Measurements from ENCODE around the gene NET1. TPM values are rescaled to one million over a fixed set of nuclear protein-coding genes. Genes with fewer than 3 reads are reported as not detected.

The NET1 gene
- total RNA-seq, 1 donor from 2014 or later: 11.3 TPM

DNA sequence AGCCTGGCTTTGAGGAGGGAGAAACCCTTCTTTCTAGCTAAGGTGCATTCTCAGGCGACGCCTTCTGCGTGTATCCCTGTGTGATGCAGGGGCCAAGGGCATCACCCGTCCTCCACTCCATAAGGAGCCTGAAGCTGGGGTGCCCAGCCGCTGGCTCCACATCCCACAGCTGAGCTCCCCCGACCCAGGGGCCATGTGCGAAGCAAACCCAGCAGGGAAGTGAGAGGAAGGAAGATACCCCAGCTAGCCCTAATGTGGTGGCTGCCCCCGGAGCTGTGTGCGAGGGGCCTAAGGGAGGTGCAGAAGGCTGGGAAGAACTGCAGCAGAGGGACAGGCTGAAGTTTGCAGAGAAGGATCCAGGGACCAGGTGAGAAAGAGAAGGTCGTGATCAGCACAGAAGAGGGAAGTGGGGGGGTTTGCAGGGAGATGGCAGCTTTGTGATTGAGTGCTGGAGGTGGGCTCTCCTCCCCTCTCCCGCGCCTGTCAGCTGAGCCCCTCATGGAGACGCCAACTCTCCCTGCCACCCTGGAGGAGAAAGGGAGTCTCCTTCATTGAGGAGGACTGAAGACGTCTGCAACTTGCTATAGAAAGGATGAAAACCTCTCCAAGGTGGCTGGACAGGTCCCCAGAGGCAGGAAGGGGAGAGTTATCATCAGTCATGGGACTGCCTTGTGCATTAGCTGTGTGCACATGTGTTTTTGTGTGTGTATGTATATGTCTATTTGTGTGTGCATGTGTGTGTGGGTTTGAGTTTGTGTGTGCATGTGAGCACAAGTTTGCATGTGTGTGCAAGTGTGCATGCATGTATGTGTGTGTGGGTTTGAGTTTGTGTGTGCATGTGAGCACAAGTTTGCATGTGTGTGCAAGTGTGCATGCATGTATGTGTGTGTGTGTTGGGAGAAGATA lies 90.5 kb downstream of the NET1 start:
- H3K4me3 Mint-ChIP-seq (ENCODE audit: unreplicated experiment): no peak overlapping the region
- H3K27me3 Mint-ChIP-seq (ENCODE audit: unreplicated experiment): peaks cover 40% of the 10 kb centered on the region
- TF ChIP-seq, protein P1, sequence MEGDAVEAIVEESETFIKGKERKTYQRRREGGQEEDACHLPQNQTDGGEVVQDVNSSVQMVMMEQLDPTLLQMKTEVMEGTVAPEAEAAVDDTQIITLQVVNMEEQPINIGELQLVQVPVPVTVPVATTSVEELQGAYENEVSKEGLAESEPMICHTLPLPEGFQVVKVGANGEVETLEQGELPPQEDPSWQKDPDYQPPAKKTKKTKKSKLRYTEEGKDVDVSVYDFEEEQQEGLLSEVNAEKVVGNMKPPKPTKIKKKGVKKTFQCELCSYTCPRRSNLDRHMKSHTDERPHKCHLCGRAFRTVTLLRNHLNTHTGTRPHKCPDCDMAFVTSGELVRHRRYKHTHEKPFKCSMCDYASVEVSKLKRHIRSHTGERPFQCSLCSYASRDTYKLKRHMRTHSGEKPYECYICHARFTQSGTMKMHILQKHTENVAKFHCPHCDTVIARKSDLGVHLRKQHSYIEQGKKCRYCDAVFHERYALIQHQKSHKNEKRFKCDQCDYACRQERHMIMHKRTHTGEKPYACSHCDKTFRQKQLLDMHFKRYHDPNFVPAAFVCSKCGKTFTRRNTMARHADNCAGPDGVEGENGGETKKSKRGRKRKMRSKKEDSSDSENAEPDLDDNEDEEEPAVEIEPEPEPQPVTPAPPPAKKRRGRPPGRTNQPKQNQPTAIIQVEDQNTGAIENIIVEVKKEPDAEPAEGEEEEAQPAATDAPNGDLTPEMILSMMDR (IDR thresholded peaks at IDR 0.05): no peak
- H3K4me1 Mint-ChIP-seq (ENCODE audit: unreplicated experiment): peaks cover 2% of the 10 kb centered on the region
- DNase-seq (ENCODE audit: extremely low spot score, unreplicated experiment): no peak
- H3K36me3 Mint-ChIP-seq (ENCODE audit: unreplicated experiment): no peaks in the 10 kb centered on the region
- H3K9me3 Mint-ChIP-seq (ENCODE audit: unreplicated experiment): no peaks in the 10 kb centered on the region
- H3K27ac Mint-ChIP-seq (ENCODE audit: unreplicated experiment): no peak overlapping the region

DNA sequence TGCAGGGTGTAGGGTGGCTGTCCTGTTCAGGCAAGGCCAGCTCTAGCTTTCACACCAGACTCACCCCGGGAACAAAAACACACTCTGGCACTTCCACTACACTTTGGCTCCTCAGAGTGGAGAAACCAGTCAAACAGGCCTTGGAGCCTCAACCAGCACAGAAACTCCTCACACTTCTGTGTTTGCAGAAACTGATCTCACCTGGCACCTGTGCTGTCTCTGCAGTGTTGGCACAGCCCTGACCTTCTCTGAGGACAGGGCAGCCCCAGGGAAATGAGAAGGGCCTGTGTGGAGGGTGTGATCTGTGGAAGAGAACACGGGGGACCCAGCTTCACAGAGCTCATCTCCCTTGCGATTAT lies 91.1 kb downstream of the NET1 start:
- TF ChIP-seq, protein P1 (IDR thresholded peaks at IDR 0.05): no peak
- H3K27ac Mint-ChIP-seq (ENCODE audit: unreplicated experiment): no peak overlapping the region
- H3K9me3 Mint-ChIP-seq (ENCODE audit: unreplicated experiment): no peaks in the 10 kb centered on the region
- no peak for DNase-seq (ENCODE audit: extremely low spot score, unreplicated experiment)
- peaks cover 2% of the 10 kb centered on the region for H3K4me1 Mint-ChIP-seq (ENCODE audit: unreplicated experiment)
- no peak overlapping the region for H3K4me3 Mint-ChIP-seq (ENCODE audit: unreplicated experiment)
- no peaks in the 10 kb centered on the region for H3K36me3 Mint-ChIP-seq (ENCODE audit: unreplicated experiment)
- peaks cover 40% of the 10 kb centered on the region for H3K27me3 Mint-ChIP-seq (ENCODE audit: unreplicated experiment)

DNA sequence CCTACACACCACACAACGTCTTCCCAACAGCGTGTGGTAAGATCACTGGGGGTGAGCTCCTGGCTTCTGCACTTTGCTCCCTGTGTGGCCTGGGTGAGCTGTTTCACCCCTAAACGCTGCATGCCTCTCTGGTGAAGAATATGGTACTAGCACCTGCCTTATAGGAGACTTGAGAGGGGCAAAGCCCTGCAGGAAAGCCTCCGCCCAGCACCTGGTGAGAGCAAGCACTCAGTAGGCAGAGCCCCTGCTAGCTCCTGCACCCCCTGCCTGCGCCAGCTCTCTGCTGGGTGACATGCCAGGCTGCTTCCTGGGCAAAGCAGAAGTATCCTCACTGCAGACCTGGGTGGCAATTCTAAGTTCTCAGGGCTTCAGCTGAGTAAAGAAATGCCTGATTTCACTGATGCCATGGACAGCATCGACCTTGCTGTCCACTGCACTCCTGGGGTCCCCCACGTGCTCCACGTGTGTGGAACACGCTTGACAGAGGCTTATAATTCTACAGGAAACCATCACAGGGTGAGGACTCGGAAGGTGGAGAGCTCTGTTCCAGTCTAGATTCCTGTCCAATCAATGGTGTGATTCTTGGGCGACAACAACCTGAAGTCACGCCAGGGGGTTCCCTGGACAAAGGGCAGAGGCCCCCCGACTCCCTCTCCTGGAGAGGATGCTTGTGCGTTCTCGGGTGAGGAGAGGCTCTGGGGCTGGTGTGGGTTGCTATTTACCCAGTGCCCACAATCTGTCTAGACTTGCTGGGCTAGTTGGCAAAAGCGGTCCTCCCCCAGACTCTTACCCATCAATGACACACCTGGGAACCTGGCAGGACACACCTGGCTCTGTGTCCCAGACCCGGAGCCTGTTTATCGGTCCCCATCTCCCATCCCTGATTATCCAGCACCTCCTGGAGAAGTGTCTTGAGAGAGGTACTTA lies 92.1 kb downstream of the NET1 start:
- Mint-ChIP-seq H3K27ac (ENCODE audit: unreplicated experiment) (no peak overlapping the region), H3K4me1 (ENCODE audit: unreplicated experiment) (peaks cover 1% of the 10 kb centered on the region)

DNA sequence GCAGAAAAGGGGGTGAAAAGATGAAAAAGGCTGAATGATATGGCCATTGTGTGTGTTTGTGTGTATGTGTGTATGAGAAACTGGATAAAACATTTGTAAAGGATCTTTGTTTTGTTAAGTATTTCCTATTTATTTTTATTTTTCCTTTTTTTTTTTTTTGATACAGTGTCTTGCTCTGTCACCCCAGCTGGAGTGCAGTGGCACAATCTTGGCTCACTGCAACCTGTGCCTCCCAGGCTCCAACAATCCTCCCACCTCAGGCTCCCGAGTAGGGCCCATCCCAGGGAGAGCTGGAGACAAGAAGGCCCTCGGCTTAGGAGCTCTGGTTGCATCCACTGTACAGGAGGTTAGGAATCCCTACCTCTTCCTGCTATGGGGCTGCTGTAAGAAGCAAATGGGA lies 93.9 kb downstream of the NET1 start:
- Mint-ChIP-seq H3K27ac (ENCODE audit: unreplicated experiment) (no peak overlapping the region), H3K4me3 (ENCODE audit: unreplicated experiment) (no peak overlapping the region), H3K36me3 (ENCODE audit: unreplicated experiment) (no peaks in the 10 kb centered on the region), H3K4me1 (ENCODE audit: unreplicated experiment) (no peaks in the 10 kb centered on the region), H3K9me3 (ENCODE audit: unreplicated experiment) (no peaks in the 10 kb centered on the region), H3K27me3 (ENCODE audit: unreplicated experiment) (peaks cover 26% of the 10 kb centered on the region)
- DNase-seq (ENCODE audit: extremely low spot score, unreplicated experiment): no peak
- TF ChIP-seq, protein P1 (IDR thresholded peaks at IDR 0.05): no peak

More for the DNA sequence above, 92.1 kb downstream of the NET1 start:
- TF ChIP-seq, protein P1 (IDR thresholded peaks at IDR 0.05): no peak
- Mint-ChIP-seq H3K36me3 (ENCODE audit: unreplicated experiment) (no peaks in the 10 kb centered on the region), H3K4me3 (ENCODE audit: unreplicated experiment) (no peak overlapping the region), H3K27me3 (ENCODE audit: unreplicated experiment) (peaks cover 40% of the 10 kb centered on the region), H3K9me3 (ENCODE audit: unreplicated experiment) (no peaks in the 10 kb centered on the region)
- DNase-seq (ENCODE audit: extremely low spot score, unreplicated experiment): no peak
